Measurements from ENCODE around the gene SEC14L1. TPM values are rescaled to one million over a fixed set of nuclear protein-coding genes. Genes with fewer than 3 reads are reported as not detected.
A peak's percentile ranks its signal among the peaks of the same experiment; 100 is the strongest.

Gene SEC14L1
- total and polyA plus RNA-seq, 12 donors, result 61.8 to 255 (median 143) TPM

DNA sequence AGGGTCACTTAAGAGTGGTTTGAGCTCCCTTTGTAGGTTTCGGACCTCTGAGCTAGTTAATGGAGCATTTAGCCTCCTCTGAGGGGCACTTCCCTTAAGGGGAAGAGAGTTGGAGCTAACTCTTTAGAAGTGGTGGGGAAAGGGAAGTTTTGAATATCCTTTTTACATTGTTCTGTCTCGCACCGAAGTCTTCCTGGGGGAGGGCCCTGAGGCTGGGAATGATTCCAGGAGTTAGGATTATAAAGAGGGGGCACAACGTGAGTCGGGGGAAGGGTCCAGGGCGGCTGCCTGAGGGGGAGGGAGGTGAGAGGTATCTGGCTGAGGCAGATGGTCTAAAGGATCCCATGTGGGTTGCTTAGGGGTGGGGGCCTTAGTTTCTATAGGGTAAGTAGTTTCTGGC, 32.3 kb downstream of the SEC14L1 start:
- peaks cover 35 to 74% of the 10 kb centered on the region in 2 donors for H3K4me1 ChIP-seq (replicated peaks in 1 of 2)
- H3K27ac ChIP-seq, result peak overlapping the region in 2 of 5 donors; percentile 40 to 57
- 65 to 70% (median 68%) methylated on average over 6 of the region's 6 CpGs for WGBS, 4 donors
- peaks cover 0 to 15% (median 0%) of the 10 kb centered on the region in 3 donors for H3K9me3 ChIP-seq (replicated peaks in 1 of 3)
- no peaks in the 10 kb centered on the region for H3K27me3 ChIP-seq
- H3K4me3 ChIP-seq, result no peak overlapping the region
- intact Hi-C loops (cut with DNase I), result no loop called here
- no peaks in the 10 kb centered on the region for H3K36me3 ChIP-seq (replicated peaks in 1 of 2)
- peak in 1 of 7 donors; percentile 42 for DNase-seq
- no peak for TF ChIP-seq POLR2A (IDR thresholded peaks at IDR 0.05)
- TF ChIP-seq, protein P1, sequence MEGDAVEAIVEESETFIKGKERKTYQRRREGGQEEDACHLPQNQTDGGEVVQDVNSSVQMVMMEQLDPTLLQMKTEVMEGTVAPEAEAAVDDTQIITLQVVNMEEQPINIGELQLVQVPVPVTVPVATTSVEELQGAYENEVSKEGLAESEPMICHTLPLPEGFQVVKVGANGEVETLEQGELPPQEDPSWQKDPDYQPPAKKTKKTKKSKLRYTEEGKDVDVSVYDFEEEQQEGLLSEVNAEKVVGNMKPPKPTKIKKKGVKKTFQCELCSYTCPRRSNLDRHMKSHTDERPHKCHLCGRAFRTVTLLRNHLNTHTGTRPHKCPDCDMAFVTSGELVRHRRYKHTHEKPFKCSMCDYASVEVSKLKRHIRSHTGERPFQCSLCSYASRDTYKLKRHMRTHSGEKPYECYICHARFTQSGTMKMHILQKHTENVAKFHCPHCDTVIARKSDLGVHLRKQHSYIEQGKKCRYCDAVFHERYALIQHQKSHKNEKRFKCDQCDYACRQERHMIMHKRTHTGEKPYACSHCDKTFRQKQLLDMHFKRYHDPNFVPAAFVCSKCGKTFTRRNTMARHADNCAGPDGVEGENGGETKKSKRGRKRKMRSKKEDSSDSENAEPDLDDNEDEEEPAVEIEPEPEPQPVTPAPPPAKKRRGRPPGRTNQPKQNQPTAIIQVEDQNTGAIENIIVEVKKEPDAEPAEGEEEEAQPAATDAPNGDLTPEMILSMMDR (IDR thresholded peaks at IDR 0.05), result no peak

DNA sequence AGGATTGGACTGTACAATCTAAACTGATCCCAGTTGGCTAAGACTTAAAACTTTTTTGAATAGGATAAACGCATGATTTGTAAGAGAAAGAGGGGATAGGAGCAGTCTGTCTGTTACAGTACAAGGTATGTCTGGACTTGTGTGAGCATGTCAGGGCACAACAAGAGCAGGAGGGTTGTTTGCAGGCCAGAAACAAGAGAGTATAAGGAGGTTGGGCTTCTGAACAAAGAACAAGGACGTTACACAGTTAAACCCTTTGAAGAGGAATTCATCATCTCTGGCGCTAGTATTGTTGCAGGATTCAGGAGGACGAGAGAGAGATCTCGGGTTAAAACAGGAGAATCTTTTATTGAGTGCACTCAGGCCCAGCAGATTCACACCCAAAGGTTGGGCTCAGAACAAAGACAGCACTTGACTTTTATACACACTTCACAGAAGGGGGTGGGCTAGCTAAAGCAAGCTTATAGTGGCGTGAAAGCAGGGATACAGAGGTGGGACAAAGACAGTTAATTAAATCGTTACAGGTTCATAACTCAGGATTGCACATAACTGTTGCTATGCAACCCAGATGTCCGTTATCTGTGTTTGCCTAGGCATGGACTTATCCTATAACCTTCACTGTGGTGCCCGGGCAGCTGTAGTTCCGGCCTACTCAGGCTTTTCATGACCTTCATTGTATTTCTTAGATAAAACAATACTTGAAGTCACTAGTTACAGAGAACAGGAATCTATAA, 34.3 kb downstream of the SEC14L1 start:
- H3K36me3 ChIP-seq (replicated peaks in 1 of 2), result no peaks in the 10 kb centered on the region
- intact Hi-C loops (cut with DNase I), result no loop called here
- H3K9me3 ChIP-seq (replicated peaks in 1 of 3), result peaks cover 0 to 10% (median 0%) of the 10 kb centered on the region in 3 donors
- H3K4me3 ChIP-seq, result no peak overlapping the region
- peak overlapping the region; percentile 64 to 80 (median 70) for H3K27ac ChIP-seq
- H3K27me3 ChIP-seq, result no peaks in the 10 kb centered on the region
- TF ChIP-seq, protein P1 (IDR thresholded peaks at IDR 0.05), result no peak
- no peak for TF ChIP-seq POLR2A (IDR thresholded peaks at IDR 0.05)
- whole genome bisulfite sequencing, 4 donors, result 27 to 48% (median 46%) methylated on average over 10 of the region's 10 CpGs
- DNase-seq, result peak in 6 of 7 donors; percentile 59 to 77 (median 71)
- H3K4me1 ChIP-seq (replicated peaks in 1 of 2), result peaks cover 35 to 77% of the 10 kb centered on the region in 2 donors

DNA sequence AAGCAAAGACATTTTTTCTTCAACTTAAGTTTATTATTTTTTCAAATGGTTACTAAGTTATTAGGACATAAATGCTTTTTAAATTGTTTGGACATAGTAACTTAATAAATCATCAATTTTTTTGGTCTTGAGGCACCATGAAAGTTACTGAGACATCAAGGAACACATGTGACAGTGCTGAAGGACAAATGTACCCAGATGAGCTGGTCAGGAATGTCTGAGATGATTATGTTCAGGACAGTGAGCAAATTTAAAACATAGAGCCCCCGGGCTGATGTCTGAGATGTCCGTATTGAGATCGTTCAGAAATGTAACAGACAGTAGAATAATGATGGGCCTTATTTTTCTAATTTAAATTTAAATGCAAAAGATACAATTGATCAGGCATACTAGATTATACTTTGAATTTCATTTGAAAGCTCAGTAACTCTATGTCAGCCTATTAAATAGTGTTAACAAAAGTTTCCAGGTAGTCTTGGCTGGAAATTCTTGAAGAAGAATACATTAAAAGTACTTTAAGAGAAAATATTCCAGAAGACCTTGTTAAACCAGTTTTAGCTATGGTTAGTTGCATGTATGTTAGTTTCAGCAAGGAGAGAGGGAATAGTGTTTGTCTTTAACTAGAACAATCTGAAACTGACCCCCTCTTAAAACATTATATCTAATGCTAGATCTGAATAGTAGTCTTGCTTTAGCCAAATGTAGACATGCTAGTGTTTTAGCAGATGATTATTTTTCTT, 36.4 kb downstream of the SEC14L1 start:
- intact Hi-C loops (cut with DNase I), result no loop called here
- H3K4me1 ChIP-seq (replicated peaks in 1 of 2), result peaks cover 41 to 78% of the 10 kb centered on the region in 2 donors
- H3K9me3 ChIP-seq (replicated peaks in 1 of 3), result peaks cover 0 to 10% (median 0%) of the 10 kb centered on the region in 3 donors
- peak in 1 of 7 donors; percentile 53 for DNase-seq
- H3K27ac ChIP-seq, result peak overlapping the region in 4 of 5 donors; percentile 65 to 80 (median 76)
- H3K36me3 ChIP-seq (replicated peaks in 1 of 2), result no peaks in the 10 kb centered on the region
- 36 to 51% (median 45%) methylated on average over 3 of the region's 3 CpGs for WGBS, 4 donors
- no peak overlapping the region for H3K4me3 ChIP-seq
- H3K27me3 ChIP-seq, result no peaks in the 10 kb centered on the region
- TF ChIP-seq, protein P1 (IDR thresholded peaks at IDR 0.05), result no peak
- TF ChIP-seq POLR2A (IDR thresholded peaks at IDR 0.05), result peak in 1 of 2 donors; percentile 30

DNA sequence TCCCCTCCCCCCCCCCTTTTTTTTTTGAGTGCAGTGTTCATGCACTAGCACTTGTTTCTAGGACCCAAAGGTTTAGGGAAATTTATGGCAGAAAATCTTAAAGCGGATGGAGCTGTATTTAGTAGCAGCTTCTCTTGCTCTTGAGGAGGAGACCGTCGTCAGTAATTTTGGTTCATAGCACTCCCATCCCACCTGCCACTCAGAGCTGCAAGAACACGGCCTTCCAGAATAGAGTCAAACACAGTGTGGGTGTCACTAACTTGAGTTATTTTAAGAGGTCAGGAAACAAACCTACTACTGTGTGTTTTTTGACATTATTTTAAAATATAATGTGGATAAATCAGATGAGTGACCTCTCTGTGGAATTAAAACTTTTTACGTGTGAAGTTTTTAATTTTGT, 37.3 kb downstream of the SEC14L1 start:
- Histone ChIP-seq H3K36me3 (replicated peaks in 1 of 2) (no peaks in the 10 kb centered on the region), H3K9me3 (replicated peaks in 1 of 3) (peaks cover 0 to 10% (median 0%) of the 10 kb centered on the region in 3 donors), H3K27ac (peak overlapping the region; percentile 11 to 80 (median 75)), H3K4me3 (no peak overlapping the region), H3K4me1 (replicated peaks in 1 of 2) (peaks cover 46 to 78% of the 10 kb centered on the region in 2 donors), H3K27me3 (no peaks in the 10 kb centered on the region)
- no peak for TF ChIP-seq POLR2A (IDR thresholded peaks at IDR 0.05)
- TF ChIP-seq, protein P1 (IDR thresholded peaks at IDR 0.05), result no peak
- WGBS, 4 donors, result 66 to 82% (median 73%) methylated on average over 5 of the region's 5 CpGs
- intact Hi-C loops (cut with DNase I), result no loop called here
- peak in 2 of 7 donors; percentile 8 to 44 for DNase-seq
